ENCODE data around the gene SERPINB10. TPM values are rescaled to one million over a fixed set of nuclear protein-coding genes. Genes with fewer than 3 reads are reported as not detected.

Gene SERPINB10
- total and polyA plus RNA-seq, 9 of the 15 experiments (the other 6 are each of a cell fraction or from before 2014, with no cell fraction given), result not detected

- no peak for DNase-seq (ENCODE audit: extremely low read depth in 1 of 4, low spot score in 3 of 4)
- BruUV-seq (replicated peaks), result no TSS peak
- CTCF ChIA-PET (ENCODE audit: low intra/inter-chr PET ratio), result no interaction called here
- no peak overlapping the region for H3K27ac ChIP-seq (ENCODE audit: extremely low read depth, low read depth, low read length)
- no peak overlapping the region for H3K9ac ChIP-seq (ENCODE audit: insufficient read depth in 1 of 2, low read depth in 2 of 2, low read length in 2 of 2)
- H3K27me3 ChIP-seq (ENCODE audit: control insufficient read depth in 2 of 2, insufficient read depth in 2 of 2, low read length in 2 of 2), result no peaks in the 10 kb centered on the region
- H2AFZ ChIP-seq (ENCODE audit: low read depth, low read length), result no peak overlapping the region
- ATAC-seq, result no peak
- no peak for TF ChIP-seq POLR2A (conservative IDR thresholded peaks at IDR 0.05)
- TF ChIP-seq GTF3C2 (IDR thresholded peaks at IDR 0.05; ENCODE audit: borderline replicate concordance, extremely low read depth, insufficient read length), result no peak
- no peak for TF ChIP-seq ZBTB1 (CRISPR knock-in tag; IDR thresholded peaks at IDR 0.05; ENCODE audit: borderline replicate concordance, low read depth)
- no peak for TF ChIP-seq CCNT2 (IDR thresholded peaks at IDR 0.05; ENCODE audit: borderline replicate concordance, extremely low read depth, insufficient read length, low read depth, low read length)
- no peak for TF ChIP-seq MTA2 (IDR thresholded peaks at IDR 0.05; ENCODE audit: low read depth)
- no peak for TF ChIP-seq ZNF668 (CRISPR knock-in tag; IDR thresholded peaks at IDR 0.05)
- no peak for TF ChIP-seq ZNF217 (CRISPR knock-in tag; IDR thresholded peaks at IDR 0.05)
- no peak for TF ChIP-seq HOXB6 (CRISPR knock-in tag; IDR thresholded peaks at IDR 0.05; ENCODE audit: borderline replicate concordance)
- TF ChIP-seq ZNF165 (CRISPR knock-in tag; IDR thresholded peaks at IDR 0.05; ENCODE audit: borderline replicate concordance), result no peak
- H4K20me1 ChIP-seq (replicated peaks; ENCODE audit: control insufficient read depth, insufficient read depth, low read length), result no peaks in the 10 kb centered on the region
- no peaks in the 10 kb centered on the region for H3K36me3 ChIP-seq (ENCODE audit: control insufficient read depth, insufficient read depth, low read length)
- in situ Hi-C loops (cut with MboI), result no loop called here
- H3K4me1 ChIP-seq (replicated peaks in 1 of 2; ENCODE audit: control insufficient read depth in 2 of 2, insufficient read depth in 2 of 2, low read length in 2 of 2), result no peaks in the 10 kb centered on the region
- H3K4me2 ChIP-seq (ENCODE audit: insufficient read depth, low read length), result no peak overlapping the region
- no peaks in the 10 kb centered on the region for H3K9me1 ChIP-seq (ENCODE audit: control insufficient read depth, insufficient read depth, low read length)
- intact Hi-C loops (cut with micrococcal nuclease), result no loop called here
- POLR2A ChIA-PET, result no interaction called here
- no peaks in the 10 kb centered on the region for H3K9me3 ChIP-seq (replicated peaks; ENCODE audit: control insufficient read depth, insufficient read depth, low read depth, low read length)
- no peaks in the 10 kb centered on the region for H3K79me2 ChIP-seq (ENCODE audit: control insufficient read depth, insufficient read depth, low read length)
- H3K4me3 ChIP-seq, result no peak overlapping the region
- no peak for FAIRE-seq
Observed at GRCh38 chr18:63883617-63884016, 24.1 kb upstream of the SERPINB10 start.
